Activated gamma-delta T cell (primary cell): ENCODE data around the gene CCT3.
"Not testable (repeated sequence)": the region's sequence is repeated elsewhere in the genome, so short reads cannot be mapped to it uniquely, and the experiment has no call there.

ENCODE experiments used
- DNase-seq: peaks from one replicate; lab custom pipeline; 2025; lab: John Stamatoyannopoulos, UW

Gene CCT3

DNA sequence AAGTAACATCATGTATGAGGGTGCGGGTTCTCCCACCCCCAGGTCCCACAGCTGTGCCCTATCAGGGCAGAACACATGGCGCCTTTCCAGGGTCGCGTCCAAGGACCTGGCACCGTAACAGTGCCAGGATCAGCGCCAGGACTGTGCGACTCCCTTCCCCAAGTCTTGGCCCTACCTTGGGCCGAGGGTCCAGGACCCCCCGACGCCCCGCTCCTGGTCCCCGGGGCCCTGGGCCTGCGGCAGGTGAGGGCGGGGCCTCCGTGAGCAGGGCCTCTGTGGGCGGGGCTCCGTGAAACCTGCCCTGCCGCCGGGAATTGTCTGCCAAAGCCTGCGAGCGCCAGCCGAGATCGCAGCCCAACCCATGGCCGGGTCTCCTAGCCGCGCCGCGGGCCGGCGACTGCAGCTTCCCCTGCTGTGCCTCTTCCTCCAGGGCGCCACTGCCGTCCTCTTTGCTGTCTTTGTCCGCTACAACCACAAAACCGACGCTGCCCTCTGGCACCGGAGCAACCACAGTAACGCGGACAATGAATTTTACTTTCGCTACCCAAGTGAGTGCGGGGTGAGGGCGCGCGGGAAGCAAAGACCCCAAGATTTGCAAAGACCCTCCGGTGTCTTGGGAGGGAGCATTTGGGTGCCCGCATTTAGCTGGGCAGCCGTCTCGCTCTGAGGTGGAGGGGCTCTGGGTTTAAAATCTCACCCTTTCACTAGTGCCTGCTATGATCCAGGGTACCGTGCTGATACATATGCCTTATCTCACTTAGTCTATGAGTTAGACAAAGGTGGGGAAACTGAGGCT is 31.0 kb upstream of the CCT3 start, which contains the start of gene RHBG:
TSS of gene RHBG (plus strand) at position 323 of the 796 bp plus-strand sequence. CDS start at position 362, 39 bp downstream.
- no peak for DNase-seq

DNA sequence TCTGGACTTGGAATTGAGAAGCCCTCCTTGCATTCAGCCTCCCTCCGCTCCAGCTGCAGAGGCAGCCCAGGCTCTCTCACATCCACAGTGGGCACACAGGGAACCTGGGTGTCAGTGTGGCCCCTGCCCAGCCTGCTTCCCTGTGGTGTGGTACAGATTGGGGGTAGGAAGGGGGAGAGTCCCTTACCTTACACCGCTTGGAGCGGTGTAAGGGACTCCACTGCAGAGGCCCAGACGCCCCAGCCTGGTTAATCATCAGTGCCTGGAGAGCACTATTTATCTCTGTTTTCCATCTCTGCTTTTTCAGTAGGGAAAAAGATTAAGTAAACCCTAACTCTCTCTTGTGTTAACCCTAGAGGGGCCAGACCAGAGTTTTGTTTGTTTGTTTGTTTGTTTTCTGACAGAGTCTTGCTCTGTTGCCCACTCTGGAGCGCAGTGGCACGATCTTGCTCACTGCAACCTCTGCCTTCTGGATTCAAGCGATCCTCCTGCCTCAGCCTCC is 30.1 kb upstream of the CCT3 start:
- no peak for DNase-seq

DNA sequence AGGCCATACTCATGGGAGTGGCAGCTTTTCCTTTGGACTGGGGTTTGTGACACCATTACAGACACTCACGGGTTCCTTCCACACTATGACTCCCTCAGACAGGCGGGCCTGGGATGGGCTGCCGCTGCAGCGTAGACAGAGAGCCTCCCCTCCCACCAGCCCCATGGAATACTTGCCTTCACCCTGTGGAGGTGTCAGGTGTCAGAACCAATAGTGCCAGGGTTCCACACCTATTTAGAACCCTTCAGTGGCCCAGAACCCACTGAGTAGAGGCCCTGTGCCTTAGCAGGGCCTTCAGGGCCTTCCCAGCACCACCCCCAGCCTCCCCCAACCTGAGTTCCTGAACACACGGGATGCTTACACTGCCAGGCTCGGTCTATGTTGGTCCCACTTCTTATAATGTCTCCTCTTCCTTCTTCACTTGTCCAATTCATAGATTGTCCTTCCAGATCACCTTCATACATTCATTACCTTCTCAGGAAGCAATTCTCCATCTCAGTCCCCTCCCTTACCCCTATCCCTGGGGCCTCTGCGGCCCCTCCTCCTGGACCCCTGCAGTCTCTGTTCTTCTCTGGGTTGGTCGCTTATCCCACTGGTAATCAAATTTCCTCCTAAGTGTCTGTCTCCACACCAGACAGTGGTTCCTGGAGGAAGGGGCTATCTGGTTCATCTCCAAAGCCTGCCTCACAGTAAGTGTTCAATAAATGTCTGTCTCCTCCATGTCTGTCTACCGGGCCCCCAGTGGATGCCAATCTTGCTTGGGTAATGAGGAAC is 29.5 kb upstream of the CCT3 start:
- DNase-seq, result no peak

DNA sequence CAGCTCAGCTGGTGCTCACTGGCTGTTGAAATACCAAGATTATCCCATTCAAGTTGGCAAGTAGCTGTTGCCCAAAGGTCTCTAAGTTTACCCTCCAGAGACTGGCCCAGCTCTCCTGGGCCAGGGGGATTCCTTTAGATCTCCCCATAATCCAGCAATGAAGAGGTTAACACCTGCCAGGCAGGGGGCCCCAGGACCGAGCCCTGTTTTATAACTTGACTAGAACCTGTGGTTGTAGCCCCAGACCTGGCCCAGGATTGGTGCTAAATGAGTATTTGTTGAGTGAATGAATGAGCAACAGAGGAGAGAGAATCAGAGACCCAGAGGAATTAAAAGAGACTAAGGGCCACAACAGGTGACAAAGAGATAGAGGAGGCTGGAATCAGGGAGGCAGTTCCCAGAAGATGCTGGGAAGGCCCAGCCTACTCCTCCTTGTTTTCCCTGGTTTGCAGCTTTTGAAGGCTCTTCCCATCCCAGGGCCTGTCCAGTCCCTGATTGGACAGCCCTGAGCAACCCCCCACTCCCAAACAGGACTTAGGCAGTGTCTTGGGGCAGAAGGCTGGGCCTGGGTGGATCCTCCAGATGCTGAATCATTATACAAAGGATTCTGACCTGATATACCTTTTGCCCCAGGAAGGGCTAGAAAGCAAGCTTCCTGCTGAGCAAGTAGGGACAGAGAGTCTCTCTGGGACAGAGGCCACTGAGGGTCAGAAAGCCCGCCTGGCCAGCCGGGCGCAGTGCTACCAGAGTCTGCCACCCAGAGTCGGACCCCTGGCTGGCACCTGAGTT is 28.5 kb upstream of the CCT3 start:
- DNase-seq, result no peak

DNA sequence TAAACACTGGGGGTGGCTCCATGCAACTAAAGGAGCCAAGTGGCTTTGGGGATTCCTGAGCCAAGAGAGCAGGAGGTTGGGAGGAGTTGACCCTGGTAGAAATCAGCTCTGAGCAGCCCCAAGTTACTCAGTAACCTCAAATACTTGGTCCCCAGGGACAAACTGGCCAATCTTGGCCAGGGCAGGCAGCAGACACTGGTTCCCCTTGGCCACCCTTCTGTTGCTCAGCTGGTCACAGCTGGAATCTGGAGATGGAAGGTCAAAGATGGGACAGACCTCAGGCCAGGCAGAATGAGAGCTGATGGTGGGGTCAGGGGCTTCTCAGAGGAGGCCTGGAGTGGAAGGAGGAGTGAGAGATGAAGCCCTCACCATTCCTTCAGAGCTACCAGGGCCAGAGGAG is 27.7 kb upstream of the CCT3 start:
- no peak for DNase-seq

DNA sequence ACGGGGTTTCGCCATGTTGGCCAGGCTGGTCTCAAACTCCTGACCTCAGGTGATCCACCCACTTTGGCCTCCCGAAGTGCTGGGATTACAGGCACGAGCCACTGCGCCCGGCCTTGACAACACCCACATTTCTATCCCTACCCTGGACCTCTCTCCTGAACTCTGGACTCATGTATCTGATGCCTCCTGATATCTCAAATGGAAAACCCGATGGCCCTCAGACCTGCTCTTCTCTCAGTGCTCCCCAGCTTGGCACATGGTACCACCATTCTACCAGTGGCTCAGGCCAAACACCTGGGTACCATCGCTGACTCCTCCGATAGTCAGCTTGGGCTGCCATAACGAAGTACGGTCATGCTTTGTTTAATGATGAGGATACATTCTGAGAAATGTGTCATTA is 22.4 kb upstream of the CCT3 start:
- no peak for DNase-seq

DNA sequence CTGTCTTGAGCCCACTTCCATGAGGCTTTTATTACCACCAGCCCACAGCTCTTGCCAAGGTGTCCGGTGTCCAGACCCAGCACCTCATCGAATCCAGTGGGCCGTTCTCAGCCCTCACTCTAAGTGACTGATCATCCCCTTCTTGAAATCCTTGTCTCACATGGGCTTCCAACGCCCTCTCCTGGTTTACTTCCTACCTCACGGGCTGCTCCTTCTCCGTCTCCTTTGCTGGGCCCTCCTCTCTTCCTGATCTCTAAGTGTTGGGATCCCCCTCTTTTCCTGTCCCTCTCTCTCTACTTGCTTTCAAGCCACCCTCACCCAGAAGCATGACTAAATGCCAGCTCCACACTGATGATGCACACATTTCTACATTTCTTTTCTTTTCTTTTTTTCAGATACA is 21.9 kb upstream of the CCT3 start:
- no peak for DNase-seq

DNA sequence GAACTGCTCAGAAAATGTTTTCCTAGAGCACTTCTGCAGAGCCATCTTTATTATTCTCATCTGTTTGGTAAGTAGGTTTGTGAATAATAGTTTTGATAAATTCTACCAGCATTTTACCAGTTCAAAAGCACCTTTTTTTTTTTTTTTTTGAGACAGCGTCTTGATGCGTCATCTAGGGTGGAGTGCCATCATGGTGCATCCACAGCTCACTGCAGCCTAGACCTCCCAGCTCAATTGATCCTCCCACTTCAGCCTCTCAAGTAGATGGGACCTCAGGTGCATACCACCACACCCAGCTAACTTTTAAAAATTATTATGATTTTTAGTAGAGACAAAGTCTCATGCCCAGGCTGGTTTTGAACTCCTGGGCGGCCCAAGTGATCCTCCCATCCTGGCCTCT is 21.2 kb upstream of the CCT3 start:
- no peak for DNase-seq

DNA sequence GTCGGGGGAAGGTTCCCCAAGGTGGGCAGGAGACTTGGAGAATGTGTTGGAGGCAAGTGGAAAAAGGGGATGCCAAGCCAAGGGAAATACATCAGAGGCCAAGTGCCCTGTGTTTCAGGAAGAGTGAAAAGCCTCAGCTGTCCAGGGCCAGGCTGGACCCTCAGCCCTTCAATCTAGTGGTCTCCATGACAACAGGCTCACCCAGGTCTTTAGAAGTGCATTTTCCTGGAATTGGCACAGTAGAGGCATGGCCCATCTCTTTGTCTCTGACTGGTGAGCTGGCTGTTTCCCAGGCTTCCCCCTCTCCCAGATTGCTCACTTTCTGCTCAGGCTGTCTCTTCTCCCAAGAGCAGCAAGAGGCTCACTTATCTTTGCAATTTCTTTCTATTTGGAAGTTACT is 20.5 kb upstream of the CCT3 start:
- no peak for DNase-seq

DNA sequence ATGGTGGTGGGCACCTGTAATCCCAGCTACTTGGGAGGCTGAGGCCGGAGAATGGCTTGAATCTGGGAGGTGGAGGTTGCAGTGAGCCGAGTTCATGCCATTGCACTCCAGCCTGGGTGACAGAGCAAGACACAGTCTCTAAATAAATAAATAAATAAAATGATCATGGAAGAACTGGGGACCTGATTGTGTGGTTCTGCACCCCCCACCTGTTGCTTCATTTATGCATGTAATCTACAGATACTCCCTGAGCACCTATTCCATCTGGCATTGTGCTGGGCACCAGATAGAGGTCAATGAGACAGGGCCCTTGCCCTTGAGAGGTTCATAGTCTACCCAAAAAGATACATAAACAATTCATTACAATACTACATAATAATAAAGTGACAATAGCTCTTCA is 19.9 kb upstream of the CCT3 start:
- DNase-seq, result no peak

DNA sequence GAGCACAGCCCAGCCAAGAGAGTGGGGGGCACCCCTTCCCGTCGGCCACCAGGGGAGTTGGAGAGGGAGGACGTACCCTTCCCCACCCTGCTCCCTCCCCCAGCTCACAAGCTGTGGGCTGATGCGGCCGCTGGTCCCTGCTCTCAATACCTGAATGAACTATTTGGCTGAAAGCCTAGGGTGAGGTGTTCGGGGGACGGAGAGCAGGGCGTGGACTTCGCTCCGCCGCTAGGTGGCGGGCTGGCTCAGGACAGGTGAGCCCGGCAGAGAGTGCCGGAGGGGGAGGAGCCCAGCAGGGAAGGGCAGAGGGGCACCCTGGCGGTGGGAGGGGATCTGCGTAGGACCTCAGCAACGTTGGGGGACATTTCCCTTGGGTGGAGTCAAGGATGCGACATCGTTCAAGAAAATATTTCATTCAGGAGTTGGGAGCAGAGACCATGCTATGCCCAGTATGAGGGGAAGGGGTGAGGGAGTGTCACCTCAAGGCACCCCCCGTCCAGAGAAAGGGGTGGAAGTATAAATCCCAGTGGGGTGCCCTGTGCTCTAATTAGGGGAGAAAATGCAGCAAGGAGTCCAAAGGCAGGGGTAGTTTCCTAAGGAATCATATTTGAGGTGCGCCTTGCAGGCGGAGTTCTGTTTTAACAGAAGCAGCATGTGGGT is 18.9 kb upstream of the CCT3 start:
- no peak for DNase-seq

DNA sequence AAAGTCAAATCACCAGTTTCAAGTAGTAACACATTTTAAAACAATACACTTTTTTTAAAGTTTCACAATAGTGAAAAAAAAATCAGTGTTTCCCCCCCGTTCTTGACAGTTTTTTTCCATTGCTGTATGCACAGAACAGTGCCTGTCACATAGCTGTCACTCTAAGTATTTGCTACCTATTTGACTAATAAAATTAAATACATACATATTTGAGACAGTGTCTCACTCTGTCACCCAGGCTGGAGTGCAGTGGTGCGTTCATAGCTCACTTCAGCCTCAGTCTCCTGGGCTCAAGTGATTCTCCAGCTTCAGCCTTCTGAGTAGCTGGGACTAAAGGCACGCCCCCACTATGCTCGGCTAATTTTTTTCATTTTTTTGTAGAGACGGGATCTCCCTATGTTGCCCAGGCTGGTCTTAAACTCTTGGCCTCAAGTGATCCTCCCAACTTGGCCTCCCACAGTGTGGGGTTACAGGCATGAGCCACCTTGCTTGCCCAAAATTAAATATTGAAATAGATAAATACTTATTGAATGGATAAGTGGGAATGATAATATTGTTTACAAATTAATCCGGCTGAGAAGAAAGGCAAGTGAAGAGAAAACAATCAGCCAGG is 18.3 kb upstream of the CCT3 start:
- no peak for DNase-seq

DNA sequence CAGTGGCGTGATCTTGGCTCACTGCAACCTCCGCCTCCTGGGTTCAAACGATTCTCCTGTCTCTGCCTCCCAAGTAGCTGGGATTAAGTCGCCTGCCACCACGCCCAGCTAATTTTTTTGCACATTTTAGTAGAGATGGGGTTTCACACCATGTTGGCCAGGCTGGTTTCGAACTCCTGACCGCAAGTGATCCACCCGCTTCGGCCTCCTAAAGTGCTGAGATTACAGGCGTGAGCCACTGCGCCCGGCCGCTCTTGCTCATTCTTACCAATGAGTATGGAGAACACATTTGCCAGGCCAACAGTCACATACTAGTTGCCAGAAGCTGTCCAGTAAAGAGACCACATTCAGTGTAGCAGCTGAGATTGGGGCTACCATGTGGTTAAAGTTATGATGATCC is 14.4 kb upstream of the CCT3 start:
- DNase-seq, result not testable (repeated sequence)

DNA sequence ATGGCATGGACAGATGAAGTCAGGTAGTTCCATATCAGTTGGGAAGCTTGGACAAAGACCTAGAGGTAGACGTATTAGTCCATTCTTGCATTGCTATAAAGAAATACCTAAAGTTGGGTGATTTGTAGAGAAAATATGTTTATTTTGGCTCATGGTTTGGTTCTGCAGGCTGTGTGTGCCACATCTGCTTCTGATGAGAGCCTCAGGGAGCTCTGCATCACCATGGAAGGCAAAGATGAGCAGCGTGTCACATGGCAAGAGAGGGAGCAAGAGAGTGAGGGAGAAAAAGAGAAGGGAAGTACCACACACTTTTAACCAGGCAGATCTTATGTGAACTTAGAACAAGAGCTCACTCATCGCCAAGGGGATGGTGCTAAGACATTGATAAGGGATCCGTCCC is 9.2 kb upstream of the CCT3 start:
- no peak for DNase-seq

DNA sequence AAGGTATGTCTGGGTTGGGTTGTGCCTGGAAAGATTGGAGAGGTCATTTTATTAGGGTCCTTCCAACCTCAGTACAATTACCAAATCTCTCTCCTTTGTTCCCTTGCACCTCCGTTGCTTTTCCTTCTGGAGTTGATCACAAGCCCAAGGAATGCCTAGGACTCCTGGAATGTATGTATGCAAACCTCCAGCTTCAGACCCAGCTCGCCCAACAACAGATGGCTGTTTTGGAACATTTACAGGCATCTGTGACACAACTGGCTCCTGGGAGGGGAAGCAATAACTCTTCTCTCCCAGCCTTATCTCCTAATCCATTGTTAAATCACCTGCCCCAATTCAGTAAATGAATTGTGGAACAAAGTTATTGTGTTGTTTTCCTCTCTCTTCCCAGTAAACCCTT is 8.5 kb upstream of the CCT3 start:
- no peak for DNase-seq

DNA sequence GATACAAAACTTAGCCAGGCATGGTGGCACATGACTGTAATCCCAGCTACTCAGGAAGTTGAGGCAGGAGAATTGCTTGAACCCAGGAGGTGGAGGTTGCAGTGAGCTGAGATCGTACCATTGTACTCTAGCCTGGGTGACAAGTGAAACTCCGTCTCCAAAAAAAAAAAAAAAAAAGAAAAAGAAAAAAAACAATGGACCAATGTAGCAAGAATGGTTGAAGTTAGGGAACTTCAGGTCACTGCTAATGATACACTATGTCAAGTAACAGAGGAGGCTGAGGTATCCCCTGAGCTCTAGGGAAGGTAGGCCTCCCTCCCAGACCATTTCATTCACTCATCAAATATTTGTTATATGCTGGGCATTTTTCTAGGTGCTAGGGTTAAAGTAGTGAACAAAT is 7.9 kb upstream of the CCT3 start:
- not testable (repeated sequence) for DNase-seq

DNA sequence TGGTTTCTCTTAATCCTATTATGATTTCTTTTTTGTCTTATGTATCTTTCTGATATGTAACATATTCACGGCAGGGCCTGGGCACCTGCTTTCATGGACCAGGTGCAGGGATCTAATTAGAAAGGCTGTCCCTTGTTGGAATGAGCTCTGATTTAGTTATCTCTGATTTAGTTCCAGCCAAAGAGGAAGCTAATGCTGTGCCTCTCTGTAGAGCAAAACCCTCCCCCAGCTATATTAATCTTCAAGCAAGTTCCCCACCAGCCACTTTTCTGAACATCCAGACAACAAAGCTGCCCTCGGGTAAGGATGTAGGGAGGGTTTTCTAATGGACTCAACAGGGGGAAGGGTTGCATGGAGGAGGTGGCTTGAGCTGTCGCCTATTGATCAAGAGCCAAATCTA is 6.3 kb upstream of the CCT3 start:
- DNase-seq, result no peak

DNA sequence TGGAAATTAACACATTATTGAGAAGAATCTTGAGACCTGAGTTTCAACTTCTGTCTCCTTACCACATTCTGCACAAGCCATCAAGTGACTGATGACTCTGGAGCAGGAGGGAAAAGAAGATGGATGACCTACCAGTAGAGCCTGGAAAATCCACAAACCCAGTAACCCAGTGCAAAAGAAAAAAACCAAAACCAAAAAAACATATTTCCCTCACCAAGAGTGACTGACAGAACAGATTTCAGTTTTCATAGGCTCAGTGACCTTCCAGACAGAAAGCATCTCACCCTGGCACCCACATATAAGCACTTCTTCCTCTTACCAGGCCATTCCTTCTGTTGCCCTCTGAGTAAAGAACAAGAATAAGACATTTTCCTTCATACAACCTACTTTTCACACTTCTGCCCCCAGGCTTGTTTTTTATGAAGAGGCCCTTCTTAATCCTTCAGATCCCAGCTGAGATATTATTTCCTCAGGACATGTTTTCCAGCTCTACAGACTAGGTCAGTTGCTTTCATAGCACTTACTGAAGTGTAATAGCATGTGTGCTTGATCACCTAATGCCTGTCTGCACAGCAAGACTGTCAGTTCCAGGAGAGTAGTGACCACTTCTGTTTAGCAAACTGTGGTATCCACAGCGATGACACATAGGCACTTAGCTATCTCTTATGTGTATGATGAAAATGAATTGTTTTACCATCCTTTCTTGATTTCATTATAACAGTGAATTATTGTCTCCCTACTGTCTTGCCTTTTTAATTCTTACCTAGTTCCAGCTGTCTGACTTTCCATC is 4.3 kb upstream of the CCT3 start:
- DNase-seq, result no peak

DNA sequence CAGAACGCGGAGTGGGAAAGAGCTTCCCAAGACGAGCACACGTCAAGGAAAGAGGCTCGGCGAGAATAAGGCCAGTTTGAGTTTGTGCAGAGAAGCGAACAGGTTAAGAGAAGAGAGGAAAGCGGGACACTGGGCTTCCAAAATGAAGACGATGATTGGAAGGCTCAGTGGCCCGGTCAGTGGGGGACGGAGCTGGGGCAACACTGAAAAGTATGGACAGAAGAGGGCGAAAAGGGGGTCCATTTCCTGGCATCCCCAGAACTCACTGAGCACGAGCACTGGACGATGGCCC is 258 bp downstream of the CCT3 start:
- no peak for DNase-seq

DNA sequence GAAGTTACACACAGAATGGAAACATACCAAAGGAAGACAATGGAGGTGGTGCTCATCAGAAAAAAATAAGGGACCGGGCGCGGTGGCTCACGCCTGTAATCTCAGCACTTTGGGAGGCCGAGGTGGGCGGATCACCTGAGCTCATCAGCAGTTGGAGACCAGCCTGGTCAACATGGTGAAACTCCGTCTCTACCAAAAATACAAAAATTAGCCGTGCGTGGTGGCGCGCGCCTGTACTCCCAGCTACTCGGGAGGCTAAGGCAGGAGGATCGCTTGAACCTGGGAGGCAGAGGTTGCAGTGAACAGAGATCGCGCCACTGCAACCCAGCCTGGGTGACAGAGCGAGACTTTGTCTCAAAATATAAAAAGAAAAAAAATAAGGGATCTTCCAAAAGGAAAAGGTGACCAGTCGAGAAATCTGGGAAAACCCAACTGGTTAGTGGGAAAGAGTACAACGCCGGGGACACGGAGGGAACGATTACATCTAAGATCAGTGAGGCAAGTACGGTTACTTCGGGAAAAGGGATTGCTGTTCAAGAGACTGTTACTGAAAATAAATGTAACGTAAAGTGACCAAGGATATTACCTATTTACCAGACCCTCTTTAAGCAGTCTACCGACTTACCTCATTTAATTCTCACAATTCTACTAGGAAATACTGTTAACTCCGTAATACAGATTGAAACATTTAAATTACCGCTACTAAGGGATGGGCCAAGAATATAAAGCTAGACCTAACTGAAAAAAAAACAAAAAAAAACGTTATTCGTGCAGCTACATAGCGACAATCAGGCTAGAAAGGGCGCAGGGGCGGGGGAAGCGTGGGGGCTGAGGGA is 822 bp downstream of the CCT3 start:
- no peak for DNase-seq
